Natural killer cell (primary cell): ENCODE data around the gene RAP1B. TPM values are rescaled to one million over a fixed set of nuclear protein-coding genes. Genes with fewer than 3 reads are reported as not detected.
"Not testable (repeated sequence)": the region's sequence is repeated elsewhere in the genome, so short reads cannot be mapped to it uniquely, and the experiment has no call there.

ENCODE experiments used
- ATAC-seq, 3 donors: fragments of 150-1000 bp in 2 of 3; fragments of 200-7000 bp in 1 of 3; cut with Tn5 transposase; 1 replicate in 1 of 3; 2 replicates in 2 of 3; pipeline ENCODE4 v1.10.0; 2021; ENCODE audit warnings: mild to moderate bottlenecking in 2 of 3, moderate library complexity in 2 of 3
- DNase-seq, 2 donors: peaks; one replicate each; pipeline versions ENCODE4 v3.0.0 to v3.0.0-alpha.2; 2013 to 2021; ENCODE audit warnings: mixed read lengths in 1 of 2
- H3K27ac ChIP-seq: one replicate; pipeline ENCODE4 v1.5.1; 2013; ENCODE audit warnings: mild to moderate bottlenecking, low read length
- H3K27me3 ChIP-seq: one replicate; pipeline ENCODE4 v1.6.1; 2013; ENCODE audit warnings: low read length; ENCODE audit not compliant: control insufficient read depth, insufficient read depth
- H3K36me3 ChIP-seq: one replicate; pipeline ENCODE4 v1.6.1; 2013; ENCODE audit warnings: low read length; ENCODE audit not compliant: control insufficient read depth, insufficient read depth
- H3K4me1 ChIP-seq: one replicate; pipeline ENCODE4 v1.6.1; 2013; ENCODE audit warnings: low read length; ENCODE audit not compliant: control insufficient read depth, insufficient read depth
- H3K4me3 ChIP-seq: one replicate; pipeline ENCODE4 v1.5.1; 2013; ENCODE audit warnings: low read length
- H3K9me3 ChIP-seq: one replicate; pipeline ENCODE4 v1.6.1; 2013; ENCODE audit warnings: low read length; ENCODE audit not compliant: control insufficient read depth, insufficient read depth
- H3K27ac Mint-ChIP-seq, 2 donors: one replicate each; pipeline ENCODE4 v1.8.0; 2022; ENCODE audit warnings: mild to moderate bottlenecking in 2 of 2, mixed read lengths in 2 of 2, moderate library complexity in 1 of 2
- H3K27me3 Mint-ChIP-seq, 2 donors: one replicate each; pipeline ENCODE4 v1.8.0; 2022; ENCODE audit warnings: low read depth in 2 of 2, mixed read lengths in 2 of 2
- H3K36me3 Mint-ChIP-seq: one replicate; pipeline ENCODE4 v1.8.0; 2022; ENCODE audit warnings: mixed read lengths
- H3K4me1 Mint-ChIP-seq, 2 donors: one replicate each; pipeline ENCODE4 v1.8.0; 2022; ENCODE audit warnings: mixed read lengths in 2 of 2
- H3K4me3 Mint-ChIP-seq: one replicate; pipeline ENCODE4 v1.8.0; 2022; ENCODE audit warnings: mild to moderate bottlenecking, moderate library complexity, mixed read lengths
- H3K9me3 Mint-ChIP-seq, 2 donors: one replicate each; pipeline ENCODE4 v1.8.0; 2022; ENCODE audit warnings: mixed read lengths in 2 of 2
- WGBS: methylation state at CpG from one replicate; pipeline ENCODE4 v1.1.7; 2013; ENCODE audit warnings: missing lambda C conversion rate; ENCODE audit not compliant: insufficient coverage; 5-methylcytosine and 5-hydroxymethylcytosine counted together
- intact Hi-C: fragments of 100-400 bp; cut with micrococcal nuclease; formaldehyde crosslinking; loops from one replicate; pipeline ENCODE4 v1.14.2; 2022
- total RNA-seq, 4 donors: library from RNA; stranded (reverse); fragments of 120-200 nt in 1 of 4; gene quantifications; one replicate each; pipeline versions ENCODE4 v1.2.3 to v1.2.4, GENCODE V29; 2013 to 2022
- TF ChIP-seq, protein P1 (sequence below): fragments of 200-600 bp; IDR thresholded peaks from one replicate; pipeline ENCODE4 v1.8.0; 2022; ENCODE audit warnings: antibody characterized with exemption

RAP1B gene
- total RNA-seq, 3 donors from 2014 or later (not counting 1 experiment from before 2014, with no cell fraction given), result 517 to 664 (median 572) TPM

GRCh38 chr12:68636268-68636667, 25.6 kb downstream of the RAP1B start:
- TF ChIP-seq, protein P1, sequence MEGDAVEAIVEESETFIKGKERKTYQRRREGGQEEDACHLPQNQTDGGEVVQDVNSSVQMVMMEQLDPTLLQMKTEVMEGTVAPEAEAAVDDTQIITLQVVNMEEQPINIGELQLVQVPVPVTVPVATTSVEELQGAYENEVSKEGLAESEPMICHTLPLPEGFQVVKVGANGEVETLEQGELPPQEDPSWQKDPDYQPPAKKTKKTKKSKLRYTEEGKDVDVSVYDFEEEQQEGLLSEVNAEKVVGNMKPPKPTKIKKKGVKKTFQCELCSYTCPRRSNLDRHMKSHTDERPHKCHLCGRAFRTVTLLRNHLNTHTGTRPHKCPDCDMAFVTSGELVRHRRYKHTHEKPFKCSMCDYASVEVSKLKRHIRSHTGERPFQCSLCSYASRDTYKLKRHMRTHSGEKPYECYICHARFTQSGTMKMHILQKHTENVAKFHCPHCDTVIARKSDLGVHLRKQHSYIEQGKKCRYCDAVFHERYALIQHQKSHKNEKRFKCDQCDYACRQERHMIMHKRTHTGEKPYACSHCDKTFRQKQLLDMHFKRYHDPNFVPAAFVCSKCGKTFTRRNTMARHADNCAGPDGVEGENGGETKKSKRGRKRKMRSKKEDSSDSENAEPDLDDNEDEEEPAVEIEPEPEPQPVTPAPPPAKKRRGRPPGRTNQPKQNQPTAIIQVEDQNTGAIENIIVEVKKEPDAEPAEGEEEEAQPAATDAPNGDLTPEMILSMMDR, result no peak
- Mint-ChIP-seq H3K4me3 (peak overlapping the region; percentile 70), H3K36me3 (no peaks in the 10 kb centered on the region), H3K27me3 (no peaks in the 10 kb centered on the region), H3K9me3 (no peaks in the 10 kb centered on the region), H3K27ac (peak overlapping the region; percentile 94 to 95), H3K4me1 (peaks cover 83 to 85% of the 10 kb centered on the region in 2 donors)
- peaks cover 58% of the 10 kb centered on the region for H3K4me1 ChIP-seq
- WGBS, result 44% methylated on average over 1 of the region's 2 CpGs
- no peaks in the 10 kb centered on the region for H3K9me3 ChIP-seq
- no peak overlapping the region for H3K4me3 ChIP-seq
- DNase-seq (no peak), ATAC-seq (peak; percentile 32 to 55 (median 46))
- peaks cover 6% of the 10 kb centered on the region for H3K36me3 ChIP-seq
- intact Hi-C loops, result loop anchor here (2.0 kb wide), 1 partner anchor 13 kb away; no protein-coding TSS in a partner anchor
- H3K27me3 ChIP-seq, result no peaks in the 10 kb centered on the region
- peak overlapping the region; percentile 49 for H3K27ac ChIP-seq

DNA sequence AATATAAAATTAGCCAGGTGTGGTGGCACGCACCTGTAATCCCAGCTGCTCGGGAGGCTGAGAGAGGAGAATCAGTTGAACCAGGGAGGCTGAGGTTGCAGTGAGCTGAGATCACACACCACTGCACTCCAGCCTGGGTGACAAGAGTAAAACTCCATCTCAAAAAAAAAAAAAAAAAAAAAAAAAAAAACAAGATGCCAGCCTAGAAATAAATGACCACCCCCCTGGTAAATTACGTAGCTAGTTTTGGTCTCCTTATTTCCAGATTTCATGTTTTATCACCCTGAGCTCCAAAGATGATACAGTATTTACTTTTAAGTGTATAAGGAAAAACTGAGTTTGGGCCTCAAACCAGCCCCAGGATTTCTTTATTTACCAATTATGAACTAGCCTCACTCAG, 26.7 kb downstream of the RAP1B start:
- H3K9me3 Mint-ChIP-seq, H3K36me3 ChIP-seq, DNase-seq, H3K27me3 ChIP-seq, H3K27me3 Mint-ChIP-seq, H3K4me3 ChIP-seq, H3K9me3 ChIP-seq, H3K36me3 Mint-ChIP-seq, ATAC-seq: not testable (repeated sequence)
- Mint-ChIP-seq H3K4me1 (peaks cover 85 to 88% of the 10 kb centered on the region in 2 donors), H3K4me3 (peak overlapping the region; percentile 84), H3K27ac (peak overlapping the region; percentile 94 to 95)
- Histone ChIP-seq H3K4me1 (peaks cover 51% of the 10 kb centered on the region), H3K27ac (peak overlapping the region; percentile 55)
- WGBS, result no CpG with 5 or more reads among the region's 3 CpGs
- intact Hi-C loops, result loop anchor here (2.0 kb wide), 1 partner anchor 15 kb away; no protein-coding TSS in a partner anchor

DNA sequence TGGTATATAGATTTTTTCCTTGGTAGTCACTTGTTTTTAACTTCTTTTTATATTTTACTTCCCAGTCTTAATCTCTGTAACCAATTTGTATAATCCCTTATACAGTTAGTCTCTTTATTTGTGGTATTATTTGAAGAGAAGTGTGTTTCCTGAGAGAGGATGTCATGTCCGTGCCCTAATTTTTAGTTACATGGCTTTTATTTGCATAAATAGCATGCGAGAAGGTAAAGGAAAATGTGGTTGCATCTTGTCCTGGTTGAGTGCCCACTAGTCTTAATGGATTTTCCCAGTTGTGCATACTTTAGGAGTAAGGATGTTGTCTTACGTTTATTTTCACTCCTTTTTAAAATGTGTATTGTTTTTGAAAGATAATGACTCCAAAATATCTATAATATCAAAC, 27.5 kb downstream of the RAP1B start:
- peak overlapping the region; percentile 84 for H3K4me3 Mint-ChIP-seq
- ATAC-seq, result no peak
- 4% methylated on average over 2 of the region's 3 CpGs for WGBS
- Histone ChIP-seq H3K4me3 (no peak overlapping the region), H3K36me3 (peaks cover 10% of the 10 kb centered on the region), H3K4me1 (peaks cover 51% of the 10 kb centered on the region), H3K9me3 (no peaks in the 10 kb centered on the region), H3K27ac (peak overlapping the region; percentile 55), H3K27me3 (no peaks in the 10 kb centered on the region)
- H3K9me3 Mint-ChIP-seq, result no peaks in the 10 kb centered on the region
- intact Hi-C loops, result no loop called here
- no peak for DNase-seq
- H3K36me3 Mint-ChIP-seq, result no peaks in the 10 kb centered on the region
- TF ChIP-seq, protein P1, result no peak
- H3K27ac Mint-ChIP-seq, result peak overlapping the region; percentile 94 to 95
- no peaks in the 10 kb centered on the region for H3K27me3 Mint-ChIP-seq
- peaks cover 85 to 86% of the 10 kb centered on the region in 2 donors for H3K4me1 Mint-ChIP-seq

DNA sequence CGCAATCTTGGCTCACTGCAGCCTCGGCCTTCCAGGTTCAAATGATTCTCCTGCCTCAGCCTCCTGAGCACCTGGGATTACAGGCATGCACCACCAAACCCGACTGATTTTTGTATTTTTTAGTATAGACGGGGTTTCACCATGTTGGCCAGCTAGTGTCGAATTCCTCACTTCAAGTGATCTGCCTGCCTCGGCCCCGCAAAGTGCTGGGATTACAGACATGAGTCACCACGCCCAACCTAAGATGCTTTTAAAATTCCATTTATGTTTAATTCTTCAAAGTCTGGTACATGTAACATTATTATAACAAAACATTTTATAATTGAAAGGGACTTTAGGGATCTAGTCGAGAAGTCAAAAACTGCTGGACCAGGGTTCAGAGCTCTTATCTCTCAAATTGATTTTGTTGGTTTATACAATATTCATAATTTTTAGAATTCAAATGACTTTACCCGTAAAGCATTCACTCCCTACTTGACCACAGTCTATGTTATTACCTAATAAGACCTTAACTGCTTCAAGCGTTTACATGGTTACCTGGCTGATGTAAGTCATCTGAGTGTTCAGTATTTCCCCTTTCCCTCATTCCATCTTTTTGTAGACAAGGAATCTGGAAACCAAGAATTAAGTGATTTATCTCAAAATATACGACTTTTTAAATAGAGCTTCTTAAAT, 28.2 kb downstream of the RAP1B start:
- Mint-ChIP-seq H3K36me3 (no peaks in the 10 kb centered on the region), H3K9me3 (no peaks in the 10 kb centered on the region), H3K27me3 (no peaks in the 10 kb centered on the region), H3K4me3 (peak overlapping the region; percentile 90), H3K27ac (peak overlapping the region; percentile 94 to 95), H3K4me1 (peaks cover 81 to 83% of the 10 kb centered on the region in 2 donors)
- Histone ChIP-seq H3K27me3 (no peaks in the 10 kb centered on the region), H3K4me1 (peaks cover 44% of the 10 kb centered on the region), H3K27ac (peak overlapping the region; percentile 64), H3K36me3 (peaks cover 12% of the 10 kb centered on the region), H3K9me3 (no peaks in the 10 kb centered on the region), H3K4me3 (no peak overlapping the region)
- DNase-seq (no peak), ATAC-seq (no peak)
- TF ChIP-seq, protein P1, result no peak
- intact Hi-C loops, result loop anchor here (1.0 kb wide), 1 partner anchor 8 kb away; no protein-coding TSS in a partner anchor
- WGBS, result 57% methylated on average over 9 of the region's 12 CpGs
